K562 (cell line): ENCODE results near the gene SLC5A6. TPM values are rescaled to one million over a fixed set of nuclear protein-coding genes. Genes with fewer than 3 reads are reported as not detected.

ENCODE experiments used
- ATAC-seq: fragments of 200-7000 bp; cut with Tn5 transposase; 3 replicates; pipeline ENCODE4 v1.9.1; 2020; ENCODE audit warnings: moderate library complexity
- BruUV-seq: library from RNA; stranded (reverse); fragments of 400-500 nt; replicated peaks from 2 replicates; lab custom pipeline; 2021; lab: Mats Ljungman, UMichigan
- CTCF ChIA-PET: fragments of 300-600 bp; formaldehyde crosslinking; extraction: SDS; loops from one replicate; lab custom pipeline; 2021; ENCODE audit warnings: low intra/inter-chr PET ratio; lab: Yijun Ruan, JAX
- POLR2A ChIA-PET: fragments of 300-600, 350-650 bp; sonication (Branson Sonifier 250); formaldehyde crosslinking; extraction: SDS; loops from one replicate; lab custom pipeline; 2021; ENCODE audit warnings: antibody characterized with exemption, inconsistent platforms; lab: Yijun Ruan, JAX
- DNase-seq, 4 experiments: peaks; one replicate each; pipeline versions ENCODE4 v3.0.0 to v3.0.0-alpha.2; 2011 to 2018; ENCODE audit warnings: low spot score in 3 of 4, mixed read lengths in 3 of 4; ENCODE audit errors: extremely low read depth in 1 of 4
- FAIRE-seq: peaks from 2 replicates; lab custom pipeline; 2011; peaks lifted over from hg19 to GRCh38; lab: Jason Lieb, UNC
- H2AFZ ChIP-seq: 2 replicates; pipeline ENCODE4 v1.6.0; 2011; ENCODE audit warnings: low read depth, low read length, control low read depth, inconsistent platforms
- H3K27ac ChIP-seq: fragments of 200-600 bp; 3 replicates; pipeline ENCODE4 v1.8.0; 2011; ENCODE audit warnings: low read depth, mild to moderate bottlenecking, control low read depth, inconsistent platforms, low read length, moderate library complexity, mixed read lengths; ENCODE audit errors: extremely low read depth
- H3K27me3 ChIP-seq, 2 experiments: fragments of 300-600 bp in 1 of 2; 2 replicates in 1 of 2; 3 replicates in 1 of 2; pipeline versions ENCODE4 v1.6.0 to v1.8.0; 2011; ENCODE audit warnings: inconsistent platforms in 2 of 2, low read length in 2 of 2, mild to moderate bottlenecking in 1 of 2, mixed read lengths in 1 of 2, moderate library complexity in 1 of 2; ENCODE audit not compliant: control insufficient read depth in 2 of 2, insufficient read depth in 2 of 2
- H3K36me3 ChIP-seq: fragments of 300-600 bp; 3 replicates; pipeline ENCODE4 v1.8.0; 2011; ENCODE audit warnings: mild to moderate bottlenecking, low read length, inconsistent platforms; ENCODE audit not compliant: control insufficient read depth, insufficient read depth
- H3K4me1 ChIP-seq, 2 experiments: fragments of 200-600 bp in 1 of 2; replicated peaks in 1 of 2; 2 replicates in 1 of 2; 3 replicates in 1 of 2; pipeline versions ENCODE4 v1.5.1 to v1.8.0; 2011; ENCODE audit warnings: inconsistent platforms in 2 of 2, low read length in 2 of 2, mild to moderate bottlenecking in 1 of 2, mixed read lengths in 1 of 2, moderate library complexity in 1 of 2; ENCODE audit not compliant: control insufficient read depth in 2 of 2, insufficient read depth in 2 of 2
- H3K4me2 ChIP-seq: 2 replicates; pipeline ENCODE4 v1.6.1; 2011; ENCODE audit warnings: low read length, control low read depth, inconsistent platforms, mixed read lengths; ENCODE audit not compliant: insufficient read depth
- H3K4me3 ChIP-seq: fragments of 200-600 bp; sonication (generic), shearing (Covaris generic); 2 replicates; pipeline ENCODE4 v1.5.1; 2016; ENCODE audit warnings: control low read depth, inconsistent platforms
- H3K79me2 ChIP-seq: fragments of 200-600 bp; 3 replicates; pipeline ENCODE4 v1.8.0; 2011; ENCODE audit warnings: low read length, inconsistent platforms; ENCODE audit not compliant: control insufficient read depth, insufficient read depth
- H3K9ac ChIP-seq, 2 experiments: 2 replicates each; pipeline versions ENCODE4 v1.6.0 to v1.6.1; 2011; ENCODE audit warnings: low read depth in 2 of 2, low read length in 2 of 2, control low read depth in 1 of 2, inconsistent platforms in 1 of 2, mild to moderate bottlenecking in 1 of 2, mixed read lengths in 1 of 2; ENCODE audit not compliant: insufficient read depth in 1 of 2
- H3K9me1 ChIP-seq: one replicate; pipeline ENCODE4 v1.6.0; 2011; ENCODE audit warnings: inconsistent platforms, mild to moderate bottlenecking, low read length, moderate library complexity; ENCODE audit not compliant: control insufficient read depth, insufficient read depth
- H3K9me3 ChIP-seq: replicated peaks from 2 replicates; pipeline ENCODE4 v1.5.1; 2011; ENCODE audit warnings: low read depth, low read length, inconsistent platforms; ENCODE audit not compliant: control insufficient read depth, insufficient read depth
- H4K20me1 ChIP-seq: replicated peaks from 2 replicates; pipeline ENCODE4 v1.6.1; 2011; ENCODE audit warnings: low read length, inconsistent platforms, mixed read lengths; ENCODE audit not compliant: control insufficient read depth, insufficient read depth
- ATF7 ChIP-seq: fragments of 450-650 bp; IDR thresholded peaks from 2 replicates; pipeline ENCODE4 v1.7.1; 2014; ENCODE audit warnings: mild to moderate bottlenecking, moderate library complexity
- DPF2 ChIP-seq: fragments of 450-650 bp; IDR thresholded peaks from 2 replicates; pipeline ENCODE4 v1.6.1; 2016
- JUND ChIP-seq, 2 experiments: IDR thresholded peaks; 2 replicates in 1 of 2; 3 replicates in 1 of 2; pipeline ENCODE4 v1.6.1; 2011; ENCODE audit warnings: borderline replicate concordance in 2 of 2, low read depth in 2 of 2, low read length in 2 of 2, improper control_type of control experiment in 1 of 2, missing biosample characterization in 1 of 2, missing genetic modification characterization in 1 of 2, missing genetic modification reagents in 1 of 2
- KDM5B ChIP-seq: fragments of 200-600 bp; sonication (generic); IDR thresholded peaks from 2 replicates; pipeline ENCODE4 v1.6.1; 2012; ENCODE audit warnings: low read depth, mild to moderate bottlenecking, moderate library complexity, low read length, control low read depth, inconsistent platforms; ENCODE audit not compliant: insufficient replicate concordance
- KLF6 ChIP-seq: fragments of 250-450 bp; sonication (Bioruptor Pico); IDR thresholded peaks from 2 replicates; pipeline ENCODE4 v1.4.0; 2020; ENCODE audit warnings: mild to moderate bottlenecking, moderate library complexity, borderline replicate concordance
- MXI1 ChIP-seq: IDR thresholded peaks from 2 replicates; pipeline ENCODE4 v1.6.1; 2011; ENCODE audit warnings: low read depth, mild to moderate bottlenecking, improper control_type of control experiment, low read length
- NFE2 ChIP-seq: IDR thresholded peaks from 2 replicates; pipeline ENCODE4 v1.6.1; 2014; ENCODE audit warnings: antibody characterized with exemption, low read depth
- PHF21A ChIP-seq: fragments of 450-650 bp; IDR thresholded peaks from 2 replicates; pipeline ENCODE4 v1.6.1; 2017; ENCODE audit warnings: low read depth, borderline replicate concordance
- RBM14 ChIP-seq: fragments of 200-400 bp; formaldehyde crosslinking; IDR thresholded peaks from 2 replicates; pipeline ENCODE4 v1.6.1; 2018; ENCODE audit warnings: low read depth, mild to moderate bottlenecking, low read length, moderate library complexity, borderline replicate concordance; ENCODE audit not compliant: insufficient read depth
- THRAP3 ChIP-seq: fragments of 450-650 bp; IDR thresholded peaks from 2 replicates; pipeline ENCODE4 v1.6.1; 2016; ENCODE audit warnings: mild to moderate bottlenecking, inconsistent platforms, borderline replicate concordance
- ZFP36 ChIP-seq: fragments of 150-350 bp; IDR thresholded peaks from 2 replicates; pipeline ENCODE4 v1.6.1; 2018; ENCODE audit warnings: low read length, low read depth; ENCODE audit not compliant: partially characterized antibody
- ZNF354B ChIP-seq: fragments of 250-450 bp; sonication (Bioruptor Pico); IDR thresholded peaks from 2 replicates; pipeline ENCODE4 v1.4.0; 2020
- WGBS: fragments of 100-300 bp; shearing (Covaris generic); methylation state at CpG from one replicate; pipeline ENCODE4 v1.1.6; 2016; ENCODE audit warnings: low coverage, mixed read lengths; ENCODE audit not compliant: insufficient coverage; ENCODE audit errors: missing lambda C conversion rate; 5-methylcytosine and 5-hydroxymethylcytosine counted together
- in situ Hi-C: fragments of 300-500 bp; cut with MboI; formaldehyde crosslinking; loops from 4 replicates; pipeline ENCODE4 v1.15.0; 2018; ENCODE audit warnings: inconsistent platforms, mixed read lengths
- intact Hi-C: fragments of 100-400 bp; cut with micrococcal nuclease; formaldehyde crosslinking; loops from 2 replicates; pipeline ENCODE4 v1.14.2; 2022
- polyA plus RNA-seq, 8 experiments: library from polyadenylated mRNA; depleted of rRNA in 4 of 8; stranded (reverse) in 5 of 8; unstranded in 3 of 8; fragments of >200 nt; fragmentation: Nextera tagmentation in 2 of 8; fragmentation: Illumina TruSeq in 1 of 8; extraction: Ambion mirVana in 2 of 8; extraction: Trizol in 1 of 8; gene quantifications; 2 replicates each; pipeline versions ENCODE4 v1.2.1 to v1.2.3, GENCODE V29; 2011 to 2014; ENCODE audit warnings: inconsistent platforms in 1 of 8, missing spikeins in 1 of 8
- total RNA-seq, 7 experiments: library from RNA; depleted of rRNA in 6 of 7; stranded (reverse); fragments of >200 nt in 6 of 7; fragmentation: Illumina TruSeq in 2 of 7; extraction: Trizol in 2 of 7; gene quantifications; 2 replicates each; pipeline versions ENCODE4 v1.2.1 to v1.2.3, GENCODE V29; 2011 to 2021; ENCODE audit warnings: low replicate concordance in 1 of 7
- TF ChIP-seq, protein P1 (sequence below): fragments of 250-450 bp; sonication (Bioruptor Pico); IDR thresholded peaks from 2 replicates; pipeline ENCODE4 v1.8.0; 2022; ENCODE audit warnings: moderate library complexity, mild to moderate bottlenecking, inconsistent platforms
- TF ChIP-seq, protein P2 (sequence below): fragments of 250-450 bp; sonication (Bioruptor Pico); IDR thresholded peaks from 2 replicates; pipeline ENCODE4 v1.4.0; 2020; ENCODE audit warnings: borderline replicate concordance
- TF ChIP-seq, protein P3 (sequence below): fragments of 250-450 bp; sonication (Bioruptor Pico); IDR thresholded peaks from 2 replicates; pipeline ENCODE4 v1.9.0; 2021; ENCODE audit warnings: mild to moderate bottlenecking, inconsistent platforms
- TF ChIP-seq, protein P4 (sequence below): fragments of 250-450 bp; sonication (Bioruptor Pico); IDR thresholded peaks from 2 replicates; pipeline ENCODE4 v1.8.0; 2021; ENCODE audit warnings: mild to moderate bottlenecking, moderate library complexity

SLC5A6 gene
- total and polyA plus RNA-seq, 9 of the 15 experiments (the other 6 are each of a cell fraction or from before 2014, with no cell fraction given), result 32.6 to 137 (median 107) TPM

DNA sequence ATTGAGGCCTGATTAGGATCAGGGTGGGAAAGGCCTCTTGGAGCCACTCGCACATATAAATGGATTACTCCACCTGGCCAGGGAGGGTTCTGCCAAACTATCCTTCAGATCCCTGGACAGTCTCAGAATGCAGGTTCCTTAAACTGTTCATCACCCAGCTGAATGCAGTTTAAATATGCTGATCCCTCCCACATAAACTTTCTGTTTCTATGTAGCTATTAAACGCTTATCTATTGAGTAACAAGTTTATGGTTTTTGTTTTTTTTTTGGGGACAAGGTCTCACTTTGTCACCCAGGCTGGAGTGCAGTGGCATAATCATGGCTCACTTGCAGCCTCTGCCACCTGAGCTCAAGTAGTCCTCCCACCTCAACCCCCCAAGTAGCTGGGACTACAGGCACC is 7.0 kb upstream of the SLC5A6 start:
- ATAC-seq, result no peak
- 53% methylated on average over 2 of the region's 2 CpGs for WGBS
- peak overlapping the region; percentile 65; the same call in 1 of the 2 replicates for H3K4me3 ChIP-seq
- peak overlapping the region; percentile 29 to 94; a peak in 2 of 4 replicates for H3K9ac ChIP-seq
- no peaks in the 10 kb centered on the region for H3K9me3 ChIP-seq
- no peaks in the 10 kb centered on the region for H3K27me3 ChIP-seq
- DNase-seq, result peak in 3 of 4 experiments; percentile 13 to 41 (median 38)
- POLR2A ChIA-PET, result interaction anchor here (0.9 to 1.2 kb wide), 4 partner anchors 11 to 28 kb away, joined by 3 read pairs; no protein-coding TSS in a partner anchor
- no peak overlapping the region for H2AFZ ChIP-seq
- H3K4me1 ChIP-seq, result peaks cover 19% of the 10 kb centered on the region in 2 experiments; a peak in 4 of 5 replicates
- peak overlapping the region; percentile 93 for H3K4me2 ChIP-seq
- intact Hi-C loops (no loop called here), in situ Hi-C loops (no loop called here)
- H4K20me1 ChIP-seq, result no peaks in the 10 kb centered on the region
- peak overlapping the region; percentile 91; the same call in 2 of the 3 replicates for H3K27ac ChIP-seq
- H3K79me2 ChIP-seq, result peaks cover 40% of the 10 kb centered on the region
- no peak for FAIRE-seq
- CTCF ChIA-PET, result no interaction called here
- BruUV-seq, result no TSS peak
- H3K36me3 ChIP-seq, result peaks cover 79% of the 10 kb centered on the region
- no peaks in the 10 kb centered on the region for H3K9me1 ChIP-seq
- no peak for TF ChIP-seq KDM5B
- TF ChIP-seq, protein P1, sequence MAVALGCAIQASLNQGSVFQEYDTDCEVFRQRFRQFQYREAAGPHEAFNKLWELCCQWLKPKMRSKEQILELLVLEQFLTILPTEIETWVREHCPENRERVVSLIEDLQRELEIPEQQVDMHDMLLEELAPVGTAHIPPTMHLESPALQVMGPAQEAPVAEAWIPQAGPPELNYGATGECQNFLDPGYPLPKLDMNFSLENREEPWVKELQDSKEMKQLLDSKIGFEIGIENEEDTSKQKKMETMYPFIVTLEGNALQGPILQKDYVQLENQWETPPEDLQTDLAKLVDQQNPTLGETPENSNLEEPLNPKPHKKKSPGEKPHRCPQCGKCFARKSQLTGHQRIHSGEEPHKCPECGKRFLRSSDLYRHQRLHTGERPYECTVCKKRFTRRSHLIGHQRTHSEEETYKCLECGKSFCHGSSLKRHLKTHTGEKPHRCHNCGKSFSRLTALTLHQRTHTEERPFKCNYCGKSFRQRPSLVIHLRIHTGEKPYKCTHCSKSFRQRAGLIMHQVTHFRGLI, result no peak
- no peak for TF ChIP-seq ATF7
- TF ChIP-seq NFE2, result no peak
- TF ChIP-seq THRAP3, result no peak
- TF ChIP-seq JUND (IDR thresholded peaks at IDR 0.05; ENCODE audit: borderline replicate concordance, low read depth, low read length), result no peak
- TF ChIP-seq JUND (tag; IDR thresholded peaks at IDR 0.05; ENCODE audit: borderline replicate concordance, low read depth, low read length), result no peak
- no peak for TF ChIP-seq KLF6
- TF ChIP-seq, protein P2, sequence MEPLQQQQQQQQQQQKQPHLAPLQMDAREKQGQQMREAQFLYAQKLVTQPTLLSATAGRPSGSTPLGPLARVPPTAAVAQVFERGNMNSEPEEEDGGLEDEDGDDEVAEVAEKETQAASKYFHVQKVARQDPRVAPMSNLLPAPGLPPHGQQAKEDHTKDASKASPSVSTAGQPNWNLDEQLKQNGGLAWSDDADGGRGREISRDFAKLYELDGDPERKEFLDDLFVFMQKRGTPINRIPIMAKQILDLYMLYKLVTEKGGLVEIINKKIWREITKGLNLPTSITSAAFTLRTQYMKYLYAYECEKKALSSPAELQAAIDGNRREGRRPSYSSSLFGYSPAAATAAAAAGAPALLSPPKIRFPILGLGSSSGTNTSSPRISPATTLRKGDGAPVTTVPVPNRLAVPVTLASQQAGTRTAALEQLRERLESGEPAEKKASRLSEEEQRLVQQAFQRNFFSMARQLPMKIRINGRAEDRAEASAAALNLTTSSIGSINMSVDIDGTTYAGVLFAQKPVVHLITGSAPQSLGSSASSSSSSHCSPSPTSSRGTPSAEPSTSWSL (CRISPR knock-in tag), result no peak
- no peak for TF ChIP-seq RBM14
- no peak for TF ChIP-seq ZFP36
- TF ChIP-seq, protein P3, sequence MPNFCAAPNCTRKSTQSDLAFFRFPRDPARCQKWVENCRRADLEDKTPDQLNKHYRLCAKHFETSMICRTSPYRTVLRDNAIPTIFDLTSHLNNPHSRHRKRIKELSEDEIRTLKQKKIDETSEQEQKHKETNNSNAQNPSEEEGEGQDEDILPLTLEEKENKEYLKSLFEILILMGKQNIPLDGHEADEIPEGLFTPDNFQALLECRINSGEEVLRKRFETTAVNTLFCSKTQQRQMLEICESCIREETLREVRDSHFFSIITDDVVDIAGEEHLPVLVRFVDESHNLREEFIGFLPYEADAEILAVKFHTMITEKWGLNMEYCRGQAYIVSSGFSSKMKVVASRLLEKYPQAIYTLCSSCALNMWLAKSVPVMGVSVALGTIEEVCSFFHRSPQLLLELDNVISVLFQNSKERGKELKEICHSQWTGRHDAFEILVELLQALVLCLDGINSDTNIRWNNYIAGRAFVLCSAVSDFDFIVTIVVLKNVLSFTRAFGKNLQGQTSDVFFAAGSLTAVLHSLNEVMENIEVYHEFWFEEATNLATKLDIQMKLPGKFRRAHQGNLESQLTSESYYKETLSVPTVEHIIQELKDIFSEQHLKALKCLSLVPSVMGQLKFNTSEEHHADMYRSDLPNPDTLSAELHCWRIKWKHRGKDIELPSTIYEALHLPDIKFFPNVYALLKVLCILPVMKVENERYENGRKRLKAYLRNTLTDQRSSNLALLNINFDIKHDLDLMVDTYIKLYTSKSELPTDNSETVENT, result no peak
- TF ChIP-seq ZNF354B (CRISPR knock-in tag), result no peak
- TF ChIP-seq PHF21A, result no peak
- TF ChIP-seq, protein P4, sequence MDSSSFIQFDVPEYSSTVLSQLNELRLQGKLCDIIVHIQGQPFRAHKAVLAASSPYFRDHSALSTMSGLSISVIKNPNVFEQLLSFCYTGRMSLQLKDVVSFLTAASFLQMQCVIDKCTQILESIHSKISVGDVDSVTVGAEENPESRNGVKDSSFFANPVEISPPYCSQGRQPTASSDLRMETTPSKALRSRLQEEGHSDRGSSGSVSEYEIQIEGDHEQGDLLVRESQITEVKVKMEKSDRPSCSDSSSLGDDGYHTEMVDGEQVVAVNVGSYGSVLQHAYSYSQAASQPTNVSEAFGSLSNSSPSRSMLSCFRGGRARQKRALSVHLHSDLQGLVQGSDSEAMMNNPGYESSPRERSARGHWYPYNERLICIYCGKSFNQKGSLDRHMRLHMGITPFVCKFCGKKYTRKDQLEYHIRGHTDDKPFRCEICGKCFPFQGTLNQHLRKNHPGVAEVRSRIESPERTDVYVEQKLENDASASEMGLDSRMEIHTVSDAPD (CRISPR knock-in tag), result no peak
- TF ChIP-seq MXI1, result no peak
- TF ChIP-seq DPF2, result no peak
